ENCODE results near the gene PCDH15. TPM values are rescaled to one million over a fixed set of nuclear protein-coding genes. Genes with fewer than 3 reads are reported as not detected.

The PCDH15 gene
- total and polyA plus RNA-seq, 2 of the 4 experiments (the other 2 are of a cell fraction): not detected

GRCh38 chr10:54415483-54415882 lies 385.5 kb downstream of the PCDH15 start:
- TF ChIP-seq FOS (IDR thresholded peaks at IDR 0.05; ENCODE audit: low read depth, low read length) (no peak), RCOR1 (IDR thresholded peaks at IDR 0.05; ENCODE audit: insufficient replicate concordance, low read length) (no peak), NFE2L2 (IDR thresholded peaks at IDR 0.05; ENCODE audit: low read depth, low read length) (no peak), BHLHE40 (IDR thresholded peaks at IDR 0.05; ENCODE audit: low read depth, low read length) (no peak), ELK1 (IDR thresholded peaks at IDR 0.05; ENCODE audit: borderline replicate concordance, low read depth, low read length) (no peak), RAD21 (IDR thresholded peaks at IDR 0.05; ENCODE audit: low read length) (no peak), CTCF (conservative IDR thresholded peaks at IDR 0.05; ENCODE audit: low read depth, low read length) (no peak), MAZ (IDR thresholded peaks at IDR 0.05; ENCODE audit: borderline replicate concordance, low read depth, low read length) (no peak), POLR2A (IDR thresholded peaks at IDR 0.05; ENCODE audit: low read depth, low read length) (no peak), CEBPB (IDR thresholded peaks at IDR 0.05; ENCODE audit: low read depth, low read length) (no peak), RFX5 (IDR thresholded peaks at IDR 0.05; ENCODE audit: low read depth, low read length) (no peak), SMC3 (IDR thresholded peaks at IDR 0.05; ENCODE audit: low read depth, low read length) (no peak), MAFK (IDR thresholded peaks at IDR 0.05; ENCODE audit: low read depth, low read length) (no peak), MXI1 (IDR thresholded peaks at IDR 0.05; ENCODE audit: borderline replicate concordance, low read depth, low read length) (no peak)
- TF ChIP-seq, protein P1, sequence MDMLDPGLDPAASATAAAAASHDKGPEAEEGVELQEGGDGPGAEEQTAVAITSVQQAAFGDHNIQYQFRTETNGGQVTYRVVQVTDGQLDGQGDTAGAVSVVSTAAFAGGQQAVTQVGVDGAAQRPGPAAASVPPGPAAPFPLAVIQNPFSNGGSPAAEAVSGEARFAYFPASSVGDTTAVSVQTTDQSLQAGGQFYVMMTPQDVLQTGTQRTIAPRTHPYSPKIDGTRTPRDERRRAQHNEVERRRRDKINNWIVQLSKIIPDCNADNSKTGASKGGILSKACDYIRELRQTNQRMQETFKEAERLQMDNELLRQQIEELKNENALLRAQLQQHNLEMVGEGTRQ (IDR thresholded peaks at IDR 0.05; ENCODE audit: low read depth, low read length): no peak
- H2BK20ac ChIP-seq (ENCODE audit: low read depth, low read length): no peak overlapping the region
- WGBS, 2 experiments (ENCODE audit: extremely low coverage in 2 of 2, insufficient read length in 1 of 2): no CpG with 5 or more reads among the region's 1 CpG
- H3K36me3 ChIP-seq (ENCODE audit: control insufficient read depth, insufficient read depth, low read length): no peaks in the 10 kb centered on the region
- H3K23ac ChIP-seq (ENCODE audit: low read depth, low read length): no peak overlapping the region
- no peak overlapping the region for H2AK9ac ChIP-seq (replicated peaks; ENCODE audit: low read depth, low read length, poor library complexity)
- H3K14ac ChIP-seq (replicated peaks; ENCODE audit: low read depth, low read length): no peak overlapping the region
- no peak overlapping the region for H2BK15ac ChIP-seq (ENCODE audit: low read depth, low read length)
- no peak overlapping the region for H3K4me2 ChIP-seq (ENCODE audit: low read depth, low read length)
- no peaks in the 10 kb centered on the region for H3K79me1 ChIP-seq (ENCODE audit: low read depth in 1 of 2, low read length in 2 of 2)
- ChIA-PET CTCF (no interaction called here), POLR2A (ENCODE audit: unreplicated experiment) (no interaction called here)
- intact Hi-C loops (cut with micrococcal nuclease): no loop called here
- no peak overlapping the region for H2AFZ ChIP-seq (replicated peaks; ENCODE audit: low read length, poor library complexity)
- no peak overlapping the region for H4K5ac ChIP-seq (ENCODE audit: low read depth, low read length)
- in situ Hi-C loops (cut with MboI; ENCODE audit: low sequenced_read_pairs): no loop called here
- no peak overlapping the region for H3K56ac ChIP-seq (ENCODE audit: extremely low read depth, insufficient read depth, low read length)
- no peak overlapping the region for H3K9ac ChIP-seq (ENCODE audit: low read depth, low read length)
- no peak overlapping the region for H3K18ac ChIP-seq (ENCODE audit: low read depth, low read length)
- no peak overlapping the region for H2AK5ac ChIP-seq (ENCODE audit: low read depth, low read length)
- no peaks in the 10 kb centered on the region for H4K20me1 ChIP-seq (ENCODE audit: insufficient read depth, low read length)
- no peak overlapping the region for H3K27ac ChIP-seq (ENCODE audit: insufficient read depth, low read length)
- H3K4me3 ChIP-seq (ENCODE audit: insufficient read depth, low read depth, low read length): no peak overlapping the region
- DNase-seq: no peak
- H3K9me1 ChIP-seq (ENCODE audit: insufficient read depth, low read length): no peaks in the 10 kb centered on the region
- no peak overlapping the region for H2BK5ac ChIP-seq (ENCODE audit: low read depth, low read length, poor library complexity, severe bottlenecking)
- H3K4ac ChIP-seq (ENCODE audit: low read depth, low read length): no peak overlapping the region
- H2BK120ac ChIP-seq (ENCODE audit: low read depth, low read length): no peak overlapping the region
- ATAC-seq (ENCODE audit: low read depth): no peak
- no peaks in the 10 kb centered on the region for H3K27me3 ChIP-seq (ENCODE audit: control insufficient read depth, insufficient read depth, low read length)
- BruUV-seq (replicated peaks): no TSS peak
- H4K8ac ChIP-seq (ENCODE audit: low read depth in 2 of 2, low read length in 2 of 2): no peak overlapping the region
- no peaks in the 10 kb centered on the region for H3K9me3 ChIP-seq (ENCODE audit: control insufficient read depth, insufficient read depth, low read length)
- H3K4me1 ChIP-seq (ENCODE audit: control insufficient read depth, insufficient read depth, low read length): no peaks in the 10 kb centered on the region
- dilution Hi-C loops (cut with HindIII; ENCODE audit: low sequenced_read_pairs, unreplicated experiment): no loop called here
- H4K91ac ChIP-seq (ENCODE audit: insufficient read depth, low read depth, low read length): no peak overlapping the region

Data from IMR-90 (cell line).